HCT116 (cell line): ENCODE data around the gene THBS4. TPM values are rescaled to one million over a fixed set of nuclear protein-coding genes. Genes with fewer than 3 reads are reported as not detected.
"Not testable (repeated sequence)": the region's sequence is repeated elsewhere in the genome, so short reads cannot be mapped to it uniquely, and the experiment has no call there.

Experiments
- ATAC-seq: fragments of 200-7000 bp; cut with Tn5 transposase; 2 replicates; pipeline ENCODE4 v1.9.1; 2020; ENCODE audit warnings: mild to moderate bottlenecking, moderate library complexity
- BruUV-seq: library from RNA; stranded (reverse); fragments of 400-500 nt; replicated peaks from 2 replicates; lab custom pipeline; 2021; lab: Mats Ljungman, UMichigan
- CTCF ChIA-PET: fragments of 300-600 bp; sonication (Branson Sonifier 250); formaldehyde crosslinking; loops from one replicate; lab custom pipeline; 2021; ENCODE audit warnings: antibody characterized with exemption; lab: Charles Lee
- POLR2A ChIA-PET: fragments of 300-600, 350-600 bp; sonication (Branson Sonifier 250); formaldehyde crosslinking; loops from one replicate; lab custom pipeline; 2021; ENCODE audit warnings: antibody characterized with exemption; lab: Charles Lee
- RAD21 ChIA-PET, 2 experiments: fragments of 300-600 bp; sonication (Branson Sonifier 250); formaldehyde crosslinking; loops; one replicate each; lab custom pipeline; 2023; ENCODE audit warnings: low total read pairs in 2 of 2; ENCODE audit not compliant: uncharacterized antibody in 2 of 2, unreplicated experiment in 2 of 2, low non-redundant PET in 1 of 2; lab: Charles Lee
- DNase-seq: peaks from one replicate; pipeline ENCODE4 v3.0.0-alpha.2; 2010; ENCODE audit warnings: low read depth, low spot score
- H2AFZ ChIP-seq: fragments of 200-600 bp; shearing (Covaris generic), sonication (generic); 2 replicates; pipeline ENCODE4 v1.6.1; 2017; ENCODE audit warnings: low read depth, mixed run types, mixed read lengths, antibody characterized with exemption, low read length; ENCODE audit not compliant: poor library complexity, severe bottlenecking
- H3K27ac ChIP-seq: 2 replicates; pipeline ENCODE4 v1.5.1; 2012; ENCODE audit warnings: low read depth, low read length
- H3K27me3 ChIP-seq: fragments of 200-600 bp; sonication (generic); 2 replicates; pipeline ENCODE4 v1.6.1; 2016; ENCODE audit warnings: mixed run types, low read length, mixed read lengths; ENCODE audit not compliant: insufficient read depth
- H3K36me3 ChIP-seq, 2 experiments: fragments of 200-500 bp in 1 of 2; fragments of 200-600 bp in 1 of 2; sonication (Bioruptor generic) in 1 of 2; sonication (generic) in 1 of 2; 2 replicates each; pipeline versions ENCODE4 v1.5.1 to v1.6.1; 2014 to 2016; ENCODE audit warnings: low read length in 2 of 2, inconsistent platforms in 1 of 2, mixed read lengths in 1 of 2, mixed run types in 1 of 2; ENCODE audit not compliant: insufficient read depth in 2 of 2, control insufficient read depth in 1 of 2
- H3K4me1 ChIP-seq, 2 experiments: fragments of 200-600 bp in 1 of 2; sonication (generic) in 1 of 2; 2 replicates each; pipeline versions ENCODE4 v1.5.1 to v1.6.1; 2012 to 2017; ENCODE audit warnings: low read length in 2 of 2, inconsistent platforms in 1 of 2, mild to moderate bottlenecking in 1 of 2, mixed read lengths in 1 of 2, mixed run types in 1 of 2, moderate library complexity in 1 of 2; ENCODE audit not compliant: insufficient read depth in 2 of 2, control insufficient read depth in 1 of 2
- H3K4me2 ChIP-seq: fragments of 200-600 bp; sonication (generic); 2 replicates; pipeline ENCODE4 v1.6.1; 2017; ENCODE audit warnings: mixed run types, low read length, mixed read lengths
- H3K4me3 ChIP-seq, 2 experiments: fragments of 200-600 bp in 1 of 2; sonication (generic) in 1 of 2; replicated peaks in 1 of 2; 2 replicates each; pipeline ENCODE4 v1.5.1; 2011 to 2016; ENCODE audit warnings: low read length in 2 of 2, control low read depth in 1 of 2, low read depth in 1 of 2, mild to moderate bottlenecking in 1 of 2, mixed read lengths in 1 of 2, mixed run types in 1 of 2
- H3K79me2 ChIP-seq: fragments of 200-600 bp; sonication (generic); 2 replicates; pipeline ENCODE4 v1.6.1; 2017; ENCODE audit warnings: mild to moderate bottlenecking, mixed run types, low read length, moderate library complexity, mixed read lengths; ENCODE audit not compliant: insufficient read depth
- H3K9ac ChIP-seq: fragments of 200-600 bp; sonication (generic); 2 replicates; pipeline ENCODE4 v1.6.1; 2016; ENCODE audit warnings: low read length, mixed read lengths
- H3K9me2 ChIP-seq: fragments of 200-600 bp; sonication (generic), shearing (Covaris generic); 2 replicates; pipeline ENCODE4 v1.6.1; 2017; ENCODE audit warnings: mixed run types, mild to moderate bottlenecking, moderate library complexity; ENCODE audit not compliant: insufficient read depth
- H3K9me3 ChIP-seq, 2 experiments: fragments of 200-500 bp in 1 of 2; fragments of 200-600 bp in 1 of 2; sonication (Bioruptor generic) in 1 of 2; sonication (generic) in 1 of 2; 2 replicates each; pipeline ENCODE4 v1.6.1; 2014 to 2017; ENCODE audit warnings: low read length in 2 of 2, mixed read lengths in 2 of 2, inconsistent platforms in 1 of 2, low read depth in 1 of 2, mild to moderate bottlenecking in 1 of 2, mixed run types in 1 of 2, moderate library complexity in 1 of 2; ENCODE audit not compliant: control insufficient read depth in 1 of 2, insufficient read depth in 1 of 2
- H4K20me1 ChIP-seq: fragments of 200-600 bp; sonication (generic), shearing (Covaris generic); 2 replicates; pipeline ENCODE4 v1.6.1; 2017; ENCODE audit warnings: mixed run types, mild to moderate bottlenecking, moderate library complexity; ENCODE audit not compliant: insufficient read depth
- EGR1 ChIP-seq: IDR thresholded peaks from 2 replicates; pipeline ENCODE4 v1.6.1; 2012; ENCODE audit warnings: low read depth
- EZH2 ChIP-seq: fragments of 200-600 bp; sonication (generic); IDR thresholded peaks from 2 replicates; pipeline ENCODE4 v1.6.1; 2017; ENCODE audit warnings: antibody characterized with exemption, mixed run types
- EZH2phosphoT487 ChIP-seq: fragments of 200-600 bp; IDR thresholded peaks from 2 replicates; pipeline ENCODE4 v1.6.1; 2018; ENCODE audit warnings: antibody characterized with exemption, borderline replicate concordance
- POLR2A ChIP-seq: IDR thresholded peaks from 2 replicates; pipeline ENCODE4 v1.7.0; 2011; ENCODE audit warnings: borderline replicate concordance; ENCODE audit not compliant: insufficient read depth, insufficient read length; ENCODE audit errors: extremely low read depth
- ZFX ChIP-seq: fragments of 450-650 bp; IDR thresholded peaks from 2 replicates; pipeline ENCODE4 v1.6.1; 2017
- intact Hi-C: fragments of 100-400 bp; cut with micrococcal nuclease; formaldehyde crosslinking; loops from 2 replicates; pipeline ENCODE4 v1.10.0; 2022
- total RNA-seq: library from RNA; stranded (reverse); gene quantifications from one replicate; pipeline ENCODE4 v1.2.1, GENCODE V29; 2021; ENCODE audit not compliant: unreplicated experiment
- TF ChIP-seq, protein P1 (sequence below): IDR thresholded peaks from 2 replicates; pipeline ENCODE4 v1.6.1; 2012; ENCODE audit warnings: low read depth
- TF ChIP-seq, protein P2 (sequence below): IDR thresholded peaks from 2 replicates; pipeline ENCODE4 v1.6.1; 2012
- TF ChIP-seq, protein P3 (sequence below): IDR thresholded peaks from 2 replicates; pipeline ENCODE4 v1.6.1; 2012

The THBS4 gene
- total RNA-seq, 1 experiment from 2014 or later = 1.5 TPM

DNA sequence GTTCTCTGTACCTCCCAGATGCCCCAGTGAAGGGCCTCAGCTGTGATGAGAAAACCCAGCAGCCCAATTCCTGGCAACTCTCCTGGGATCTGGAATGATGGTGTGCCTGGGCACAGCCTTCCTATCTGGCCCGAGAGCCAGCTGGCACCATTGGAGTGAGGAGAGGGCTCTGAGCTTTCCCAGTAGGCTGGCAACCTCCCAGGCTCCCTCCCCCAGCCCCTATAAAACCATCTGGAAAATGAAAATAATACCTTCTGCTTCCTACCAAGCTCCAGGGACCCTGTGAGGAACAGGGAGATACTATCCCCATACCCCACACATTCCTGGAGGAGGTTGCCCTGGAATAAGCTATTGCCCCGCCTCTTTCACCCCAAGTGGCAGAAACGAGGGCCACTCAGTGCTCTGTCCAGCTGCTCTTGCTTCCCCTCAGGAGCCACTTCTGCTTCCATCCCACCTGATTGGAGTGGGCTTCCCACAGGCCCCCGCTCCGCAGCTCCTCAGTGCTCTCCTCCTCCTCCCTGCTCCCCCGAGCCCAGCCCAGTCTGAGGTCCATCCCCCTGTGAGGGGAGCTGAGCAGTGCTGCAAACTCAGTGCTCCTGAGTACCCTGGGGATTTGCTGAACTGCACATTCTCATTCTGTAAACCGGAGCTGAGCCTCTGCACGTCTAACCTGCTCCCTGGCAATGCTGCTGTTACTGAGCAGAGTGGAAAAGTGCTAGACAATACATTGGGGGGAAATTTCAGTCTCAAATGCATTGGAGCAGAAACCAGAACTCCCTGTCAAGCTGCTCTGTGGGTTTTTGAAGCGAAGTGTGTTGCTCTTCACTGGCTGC lies 74.7 kb downstream of the THBS4 start:
- no peaks in the 10 kb centered on the region for H4K20me1 ChIP-seq
- no peaks in the 10 kb centered on the region for H3K36me3 ChIP-seq
- ChIA-PET POLR2A (no interaction called here), CTCF (no interaction called here), RAD21 (interaction anchor here in 1 of 2 experiments (0.6 kb wide), 1 partner anchor 198 kb away, joined by 3 read pairs; no protein-coding TSS in a partner anchor)
- H3K4me3 ChIP-seq = no peak overlapping the region
- H3K27ac ChIP-seq = no peak overlapping the region
- no TSS peak for BruUV-seq
- ATAC-seq = no peak
- TF ChIP-seq, protein P1, sequence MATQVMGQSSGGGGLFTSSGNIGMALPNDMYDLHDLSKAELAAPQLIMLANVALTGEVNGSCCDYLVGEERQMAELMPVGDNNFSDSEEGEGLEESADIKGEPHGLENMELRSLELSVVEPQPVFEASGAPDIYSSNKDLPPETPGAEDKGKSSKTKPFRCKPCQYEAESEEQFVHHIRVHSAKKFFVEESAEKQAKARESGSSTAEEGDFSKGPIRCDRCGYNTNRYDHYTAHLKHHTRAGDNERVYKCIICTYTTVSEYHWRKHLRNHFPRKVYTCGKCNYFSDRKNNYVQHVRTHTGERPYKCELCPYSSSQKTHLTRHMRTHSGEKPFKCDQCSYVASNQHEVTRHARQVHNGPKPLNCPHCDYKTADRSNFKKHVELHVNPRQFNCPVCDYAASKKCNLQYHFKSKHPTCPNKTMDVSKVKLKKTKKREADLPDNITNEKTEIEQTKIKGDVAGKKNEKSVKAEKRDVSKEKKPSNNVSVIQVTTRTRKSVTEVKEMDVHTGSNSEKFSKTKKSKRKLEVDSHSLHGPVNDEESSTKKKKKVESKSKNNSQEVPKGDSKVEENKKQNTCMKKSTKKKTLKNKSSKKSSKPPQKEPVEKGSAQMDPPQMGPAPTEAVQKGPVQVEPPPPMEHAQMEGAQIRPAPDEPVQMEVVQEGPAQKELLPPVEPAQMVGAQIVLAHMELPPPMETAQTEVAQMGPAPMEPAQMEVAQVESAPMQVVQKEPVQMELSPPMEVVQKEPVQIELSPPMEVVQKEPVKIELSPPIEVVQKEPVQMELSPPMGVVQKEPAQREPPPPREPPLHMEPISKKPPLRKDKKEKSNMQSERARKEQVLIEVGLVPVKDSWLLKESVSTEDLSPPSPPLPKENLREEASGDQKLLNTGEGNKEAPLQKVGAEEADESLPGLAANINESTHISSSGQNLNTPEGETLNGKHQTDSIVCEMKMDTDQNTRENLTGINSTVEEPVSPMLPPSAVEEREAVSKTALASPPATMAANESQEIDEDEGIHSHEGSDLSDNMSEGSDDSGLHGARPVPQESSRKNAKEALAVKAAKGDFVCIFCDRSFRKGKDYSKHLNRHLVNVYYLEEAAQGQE = no peak
- TF ChIP-seq EZH2phosphoT487 = no peak
- TF ChIP-seq, protein P2, sequence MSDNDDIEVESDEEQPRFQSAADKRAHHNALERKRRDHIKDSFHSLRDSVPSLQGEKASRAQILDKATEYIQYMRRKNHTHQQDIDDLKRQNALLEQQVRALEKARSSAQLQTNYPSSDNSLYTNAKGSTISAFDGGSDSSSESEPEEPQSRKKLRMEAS = no peak
- TF ChIP-seq, protein P3, sequence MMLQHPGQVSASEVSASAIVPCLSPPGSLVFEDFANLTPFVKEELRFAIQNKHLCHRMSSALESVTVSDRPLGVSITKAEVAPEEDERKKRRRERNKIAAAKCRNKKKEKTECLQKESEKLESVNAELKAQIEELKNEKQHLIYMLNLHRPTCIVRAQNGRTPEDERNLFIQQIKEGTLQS = no peak
- TF ChIP-seq EGR1 = no peak
- no peak for TF ChIP-seq ZFX
- TF ChIP-seq POLR2A = no peak
- no peak for TF ChIP-seq EZH2
- H2AFZ ChIP-seq = no peak overlapping the region
- H3K79me2 ChIP-seq = no peaks in the 10 kb centered on the region
- H3K4me2 ChIP-seq = no peak overlapping the region
- intact Hi-C loops = no loop called here
- no peak for DNase-seq
- no peaks in the 10 kb centered on the region for H3K4me1 ChIP-seq
- no peaks in the 10 kb centered on the region for H3K27me3 ChIP-seq
- no peaks in the 10 kb centered on the region for H3K9me3 ChIP-seq
- H3K9ac ChIP-seq = no peak overlapping the region
- no peaks in the 10 kb centered on the region for H3K9me2 ChIP-seq

DNA sequence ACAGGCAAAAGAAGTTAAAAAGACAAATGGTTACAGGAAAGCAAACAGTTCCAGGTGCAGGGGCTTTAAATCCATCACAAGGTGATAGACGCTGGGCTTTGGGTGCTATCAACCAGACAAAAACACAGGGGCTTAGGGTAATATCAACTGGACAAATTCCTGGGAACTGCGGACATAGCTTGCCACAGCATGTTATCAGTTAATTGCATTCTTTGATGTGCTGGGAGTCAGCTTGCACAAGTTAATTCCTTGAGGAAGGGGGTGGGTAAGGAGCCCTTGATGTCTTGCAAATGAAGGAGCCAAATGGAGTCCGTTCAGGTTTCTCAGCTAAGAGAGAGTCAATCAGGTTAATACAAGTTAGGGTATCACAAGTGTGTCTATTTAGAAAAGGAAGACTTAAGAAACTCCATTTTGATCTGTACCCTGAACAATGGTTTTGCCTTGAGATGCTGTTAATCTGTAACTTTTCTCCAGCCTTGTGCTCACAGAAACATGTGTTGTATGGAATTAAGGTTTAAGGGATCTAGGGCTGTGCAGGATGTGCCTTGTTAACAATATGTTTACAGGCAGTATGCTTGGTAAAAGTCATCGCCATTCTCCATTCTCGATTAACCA lies 76.3 kb downstream of the THBS4 start:
- CTCF ChIA-PET, ATAC-seq, H3K9ac ChIP-seq, H3K4me2 ChIP-seq, DNase-seq, H3K79me2 ChIP-seq, H3K27me3 ChIP-seq, POLR2A ChIA-PET, H3K27ac ChIP-seq, H4K20me1 ChIP-seq, intact Hi-C loops, H3K4me1 ChIP-seq, H3K9me3 ChIP-seq, H3K36me3 ChIP-seq, H3K4me3 ChIP-seq, H2AFZ ChIP-seq, BruUV-seq, H3K9me2 ChIP-seq, RAD21 ChIA-PET: not testable (repeated sequence)
